Effector memory CD8-positive, alpha-beta T cell (primary cell): ENCODE measurements around the gene PTPN2.
"Not testable (repeated sequence)": the region's sequence is repeated elsewhere in the genome, so short reads cannot be mapped to it uniquely, and the experiment has no call there.

Source experiments
- ATAC-seq: fragments of 150-1000 bp; cut with Tn5 transposase; replicated peaks from 2 replicates; pipeline ENCODE4 v1.10.0; 2021; ENCODE audit warnings: mild to moderate bottlenecking, moderate library complexity
- DNase-seq, 3 experiments: peaks; one replicate each; pipeline ENCODE4 v3.0.0; 2021
- H3K27ac Mint-ChIP-seq, 2 donors: one replicate each; pipeline ENCODE4 v1.8.0; 2022; ENCODE audit warnings: mild to moderate bottlenecking in 2 of 2, mixed read lengths in 2 of 2, moderate library complexity in 2 of 2
- H3K27me3 Mint-ChIP-seq, 2 donors: one replicate each; pipeline ENCODE4 v1.8.0; 2022; ENCODE audit warnings: mixed read lengths in 2 of 2
- H3K36me3 Mint-ChIP-seq: one replicate; pipeline ENCODE4 v1.8.0; 2022; ENCODE audit warnings: mild to moderate bottlenecking, moderate library complexity, mixed read lengths; ENCODE audit not compliant: insufficient read depth
- H3K4me1 Mint-ChIP-seq, 2 donors: one replicate each; pipeline ENCODE4 v1.8.0; 2022; ENCODE audit warnings: low read depth in 2 of 2, mixed read lengths in 2 of 2
- H3K4me3 Mint-ChIP-seq, 2 donors: one replicate each; pipeline ENCODE4 v1.8.0; 2022; ENCODE audit warnings: mild to moderate bottlenecking in 2 of 2, mixed read lengths in 2 of 2, moderate library complexity in 2 of 2
- H3K9me3 Mint-ChIP-seq, 2 donors: one replicate each; pipeline ENCODE4 v1.8.0; 2022; ENCODE audit warnings: mixed read lengths in 2 of 2

Gene PTPN2

GRCh38 chr18:12884406-12885323 is 628 bp upstream of the PTPN2 start:
- peaks cover 29 to 34% of the 10 kb centered on the region in 2 donors for H3K4me1 Mint-ChIP-seq
- no peaks in the 10 kb centered on the region for H3K9me3 Mint-ChIP-seq
- H3K27me3 Mint-ChIP-seq: no peaks in the 10 kb centered on the region
- ATAC-seq (no peak), DNase-seq (no peak)
- peak overlapping the region; percentile 89 to 94 for H3K4me3 Mint-ChIP-seq
- H3K36me3 Mint-ChIP-seq: peaks cover 24% of the 10 kb centered on the region
- peak overlapping the region; percentile 96 to 97 for H3K27ac Mint-ChIP-seq

- ATAC-seq (peak; percentile 6), DNase-seq (peak in 1 of 3 experiments; percentile 13)
- H3K27ac Mint-ChIP-seq: peak overlapping the region; percentile 96 to 97
- peaks cover 24% of the 10 kb centered on the region for H3K36me3 Mint-ChIP-seq
- peak overlapping the region; percentile 89 to 94 for H3K4me3 Mint-ChIP-seq
- H3K9me3 Mint-ChIP-seq: no peaks in the 10 kb centered on the region
- no peaks in the 10 kb centered on the region for H3K27me3 Mint-ChIP-seq
- H3K4me1 Mint-ChIP-seq: peaks cover 37 to 44% of the 10 kb centered on the region in 2 donors
Measured at GRCh38 chr18:12883372-12883683, 709 bp downstream of the PTPN2 start.

GRCh38 chr18:12882453-12883371 is 1.3 kb downstream of the PTPN2 start:
- peaks cover 27% of the 10 kb centered on the region for H3K36me3 Mint-ChIP-seq
- peak overlapping the region; percentile 89 to 94 for H3K4me3 Mint-ChIP-seq
- peak overlapping the region; percentile 96 to 97 for H3K27ac Mint-ChIP-seq
- H3K4me1 Mint-ChIP-seq: peaks cover 40 to 50% of the 10 kb centered on the region in 2 donors
- H3K9me3 Mint-ChIP-seq: no peaks in the 10 kb centered on the region
- ATAC-seq: no peak
- no peak for DNase-seq
- H3K27me3 Mint-ChIP-seq: no peaks in the 10 kb centered on the region

- peak overlapping the region; percentile 13 to 96 for H3K27ac Mint-ChIP-seq
- peak overlapping the region; percentile 89 to 94 for H3K4me3 Mint-ChIP-seq
- DNase-seq (no peak), ATAC-seq (no peak)
- H3K27me3 Mint-ChIP-seq: no peaks in the 10 kb centered on the region
- no peaks in the 10 kb centered on the region for H3K9me3 Mint-ChIP-seq
- peaks cover 51 to 69% of the 10 kb centered on the region in 2 donors for H3K4me1 Mint-ChIP-seq
- peaks cover 28% of the 10 kb centered on the region for H3K36me3 Mint-ChIP-seq
Measured at GRCh38 chr18:12880541-12880910, 3.5 kb downstream of the PTPN2 start.

- Mint-ChIP-seq H3K27ac (peak overlapping the region; percentile 13 to 96), H3K27me3 (no peaks in the 10 kb centered on the region), H3K36me3 (peaks cover 28% of the 10 kb centered on the region), H3K9me3 (no peaks in the 10 kb centered on the region), H3K4me1 (peaks cover 52 to 71% of the 10 kb centered on the region in 2 donors), H3K4me3 (peak overlapping the region; percentile 24 to 94)
- ATAC-seq: no peak
- no peak for DNase-seq
Measured at GRCh38 chr18:12879840-12880540, 4.0 kb downstream of the PTPN2 start.

- Mint-ChIP-seq H3K36me3 (peaks cover 12% of the 10 kb centered on the region), H3K4me1 (peaks cover 30 to 54% of the 10 kb centered on the region in 2 donors)
- not testable (repeated sequence) for H3K27me3 Mint-ChIP-seq, H3K27ac Mint-ChIP-seq, DNase-seq, H3K4me3 Mint-ChIP-seq, H3K9me3 Mint-ChIP-seq, ATAC-seq
Measured at GRCh38 chr18:12874992-12875391, 9.0 kb downstream of the PTPN2 start.

- H3K4me1 Mint-ChIP-seq: peaks cover 23 to 46% of the 10 kb centered on the region in 2 donors
- not testable (repeated sequence) for H3K27ac Mint-ChIP-seq, H3K4me3 Mint-ChIP-seq, H3K27me3 Mint-ChIP-seq, ATAC-seq, DNase-seq, H3K9me3 Mint-ChIP-seq
- peaks cover 12% of the 10 kb centered on the region for H3K36me3 Mint-ChIP-seq
Measured at GRCh38 chr18:12873961-12874567, 10.0 kb downstream of the PTPN2 start.

GRCh38 chr18:12872408-12872807 is 11.6 kb downstream of the PTPN2 start:
- H3K4me3 Mint-ChIP-seq: no peak overlapping the region
- H3K27ac Mint-ChIP-seq: peak overlapping the region in 1 of 2 donors; percentile 49
- H3K36me3 Mint-ChIP-seq: peaks cover 13% of the 10 kb centered on the region
- no peaks in the 10 kb centered on the region for H3K9me3 Mint-ChIP-seq
- DNase-seq (no peak), ATAC-seq (no peak)
- no peaks in the 10 kb centered on the region for H3K27me3 Mint-ChIP-seq
- H3K4me1 Mint-ChIP-seq: peaks cover 21 to 44% of the 10 kb centered on the region in 2 donors

GRCh38 chr18:12868576-12868975 is 15.5 kb downstream of the PTPN2 start:
- H3K36me3 Mint-ChIP-seq: peaks cover 15% of the 10 kb centered on the region
- H3K4me3 Mint-ChIP-seq: no peak overlapping the region
- no peak for DNase-seq
- H3K9me3 Mint-ChIP-seq: no peaks in the 10 kb centered on the region
- no peak overlapping the region for H3K27ac Mint-ChIP-seq
- H3K4me1 Mint-ChIP-seq: peaks cover 11 to 36% of the 10 kb centered on the region in 2 donors
- H3K27me3 Mint-ChIP-seq: no peaks in the 10 kb centered on the region
- ATAC-seq: no peak

- Mint-ChIP-seq H3K36me3 (peaks cover 12% of the 10 kb centered on the region), H3K9me3 (no peaks in the 10 kb centered on the region), H3K4me1 (peaks cover 19 to 44% of the 10 kb centered on the region in 2 donors), H3K4me3 (no peak overlapping the region), H3K27ac (no peak overlapping the region), H3K27me3 (no peaks in the 10 kb centered on the region)
- ATAC-seq: no peak
- DNase-seq: no peak
Measured at GRCh38 chr18:12867441-12868123, 16.5 kb downstream of the PTPN2 start.

- Mint-ChIP-seq H3K27me3 (no peaks in the 10 kb centered on the region), H3K27ac (peak overlapping the region in 1 of 2 donors; percentile 49), H3K4me3 (no peak overlapping the region), H3K9me3 (no peaks in the 10 kb centered on the region), H3K4me1 (peaks cover 33 to 56% of the 10 kb centered on the region in 2 donors), H3K36me3 (peaks cover 20% of the 10 kb centered on the region)
- DNase-seq (no peak), ATAC-seq (no peak)
Measured at GRCh38 chr18:12863687-12864216, 20.3 kb downstream of the PTPN2 start.

GRCh38 chr18:12862874-12863482 is 21.1 kb downstream of the PTPN2 start:
- H3K4me3 Mint-ChIP-seq: no peak overlapping the region
- H3K36me3 Mint-ChIP-seq: peaks cover 18% of the 10 kb centered on the region
- H3K4me1 Mint-ChIP-seq: peaks cover 36 to 54% of the 10 kb centered on the region in 2 donors
- ATAC-seq (no peak), DNase-seq (no peak)
- peak overlapping the region; percentile 75 to 79 for H3K27ac Mint-ChIP-seq
- no peaks in the 10 kb centered on the region for H3K27me3 Mint-ChIP-seq
- H3K9me3 Mint-ChIP-seq: no peaks in the 10 kb centered on the region
